ENCODE results near the gene RCAN3.

DNA sequence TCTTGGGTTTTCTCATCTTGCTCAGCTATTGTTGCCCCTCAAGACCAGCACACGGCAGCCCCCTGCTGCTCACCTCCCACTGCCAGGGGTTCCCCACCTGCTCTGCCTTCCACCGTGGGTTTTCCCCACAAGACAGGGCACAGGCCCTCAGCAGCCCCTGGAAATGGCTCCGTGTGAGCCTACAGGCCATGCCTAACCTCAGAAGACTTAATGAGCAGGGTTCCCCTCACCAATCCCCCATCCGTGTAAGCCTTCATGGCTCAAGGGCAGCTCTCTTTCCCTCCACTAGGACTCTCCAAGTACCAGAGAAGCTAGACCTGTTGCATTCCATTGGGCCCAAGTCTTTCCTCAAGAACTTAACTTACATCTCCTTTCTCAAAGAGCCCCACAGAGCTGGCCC is 18.4 kb upstream of the RCAN3 start:
- TF ChIP-seq EZH2 (IDR thresholded peaks at IDR 0.05): no peak
- TF ChIP-seq POLR2AphosphoS5 (IDR thresholded peaks at IDR 0.05; ENCODE audit: borderline replicate concordance, low read depth, low read length): no peak

All from SK-N-MC (cell line).